ENCODE measurements around the gene MT3. TPM values are rescaled to one million over a fixed set of nuclear protein-coding genes. Genes with fewer than 3 reads are reported as not detected.

The MT3 gene
- polyA plus RNA-seq, 1 experiment, result not detected

DNA sequence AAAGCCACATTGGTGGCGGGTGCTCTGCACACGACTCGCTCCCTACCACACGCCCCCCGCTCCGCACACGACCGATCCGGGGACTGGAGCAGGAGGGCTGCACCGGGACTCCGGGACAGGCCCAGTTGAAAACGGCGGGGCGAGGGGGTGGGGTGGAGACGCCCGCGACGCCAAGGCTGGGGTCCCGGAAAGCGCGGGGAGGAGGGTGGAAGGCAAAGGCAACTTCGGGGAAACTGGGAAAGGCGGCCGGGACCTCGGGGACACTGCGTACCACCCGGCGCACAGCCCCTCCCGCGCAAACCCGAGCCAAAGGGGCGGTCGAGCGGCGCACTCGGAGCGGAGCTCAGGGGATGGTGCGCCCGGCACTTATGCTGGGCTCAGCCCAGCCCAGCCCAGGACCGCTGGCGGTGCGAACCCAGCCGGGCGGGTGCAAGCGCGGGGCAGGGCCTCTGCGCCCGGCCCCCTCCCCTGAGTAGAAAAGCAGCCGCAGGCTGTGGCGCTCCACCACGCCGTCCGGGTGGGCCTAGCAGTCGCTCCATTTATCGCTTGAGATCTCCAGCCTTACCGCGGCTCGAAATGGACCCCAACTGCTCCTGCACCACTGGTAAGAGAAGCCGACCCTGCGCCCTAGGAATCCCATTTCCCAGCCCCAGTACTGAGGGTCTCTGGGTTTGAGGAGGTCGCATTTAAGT is 43.0 kb downstream of the MT3 start, which contains the start of gene MT1M:
Gene MT1M (plus strand): TSS at position 504 of the 692 bp plus-strand sequence. CDS start 73 bp downstream, at position 577.
- DNase-seq (ENCODE audit: low read depth, low spot score), result no peak
- CTCF ChIA-PET, result no interaction called here
- peak within 1 kb of the TSS; percentile 32 for H3K4me3 ChIP-seq (ENCODE audit: low read depth, low read length)

DNA sequence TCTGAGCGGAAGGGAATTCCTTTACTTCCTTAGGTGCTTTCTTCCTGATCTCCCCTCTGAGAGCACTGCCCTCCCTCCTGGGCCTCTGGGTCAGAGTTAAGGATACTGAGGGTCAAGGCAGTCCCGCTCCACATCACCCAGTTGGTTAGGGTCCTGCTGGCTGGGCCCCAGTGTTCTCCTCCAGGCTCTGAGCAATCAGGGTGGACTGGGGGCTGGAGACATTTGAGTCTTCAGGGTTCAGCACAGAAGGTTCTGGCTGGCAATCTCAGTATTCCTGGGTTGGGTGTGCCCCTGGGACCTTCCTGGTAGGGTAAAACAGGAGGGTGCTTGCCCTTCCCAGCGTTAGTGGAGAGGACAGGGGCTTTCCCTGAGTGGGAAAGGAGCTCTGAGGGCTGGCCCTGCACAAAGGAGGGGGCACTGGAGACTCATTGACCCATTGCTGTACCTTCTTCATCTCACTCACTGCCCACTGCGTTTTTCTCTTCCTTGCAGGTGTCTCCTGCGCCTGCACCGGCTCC is 43.6 kb downstream of the MT3 start:
- Histone ChIP-seq H3K27ac (ENCODE audit: low read depth, low read length) (no peak overlapping the region), H3K9me3 (ENCODE audit: control insufficient read depth, insufficient read depth, low read length) (no peaks in the 10 kb centered on the region), H3K27me3 (ENCODE audit: control insufficient read depth, insufficient read depth, low read length) (peaks cover 56% of the 10 kb centered on the region), H3K4me3 (ENCODE audit: low read depth, low read length) (peak overlapping the region; percentile 32; the same call in 1 of the 2 replicates)
- ChIA-PET POLR2A (no interaction called here), CTCF (no interaction called here)
- TF ChIP-seq, protein P1, sequence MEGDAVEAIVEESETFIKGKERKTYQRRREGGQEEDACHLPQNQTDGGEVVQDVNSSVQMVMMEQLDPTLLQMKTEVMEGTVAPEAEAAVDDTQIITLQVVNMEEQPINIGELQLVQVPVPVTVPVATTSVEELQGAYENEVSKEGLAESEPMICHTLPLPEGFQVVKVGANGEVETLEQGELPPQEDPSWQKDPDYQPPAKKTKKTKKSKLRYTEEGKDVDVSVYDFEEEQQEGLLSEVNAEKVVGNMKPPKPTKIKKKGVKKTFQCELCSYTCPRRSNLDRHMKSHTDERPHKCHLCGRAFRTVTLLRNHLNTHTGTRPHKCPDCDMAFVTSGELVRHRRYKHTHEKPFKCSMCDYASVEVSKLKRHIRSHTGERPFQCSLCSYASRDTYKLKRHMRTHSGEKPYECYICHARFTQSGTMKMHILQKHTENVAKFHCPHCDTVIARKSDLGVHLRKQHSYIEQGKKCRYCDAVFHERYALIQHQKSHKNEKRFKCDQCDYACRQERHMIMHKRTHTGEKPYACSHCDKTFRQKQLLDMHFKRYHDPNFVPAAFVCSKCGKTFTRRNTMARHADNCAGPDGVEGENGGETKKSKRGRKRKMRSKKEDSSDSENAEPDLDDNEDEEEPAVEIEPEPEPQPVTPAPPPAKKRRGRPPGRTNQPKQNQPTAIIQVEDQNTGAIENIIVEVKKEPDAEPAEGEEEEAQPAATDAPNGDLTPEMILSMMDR (IDR thresholded peaks at IDR 0.05; ENCODE audit: low read depth, low read length), result no peak
- DNase-seq (ENCODE audit: low read depth, low spot score), result no peak

More for the DNA sequence above, 43.0 kb downstream of the MT3 start, which contains the start of gene MT1M:
- H3K27ac ChIP-seq (ENCODE audit: low read depth, low read length), result no peak within 1 kb of the TSS
- H3K9me3 ChIP-seq (ENCODE audit: control insufficient read depth, insufficient read depth, low read length), result no peaks in the 10 kb centered on the region
- H3K27me3 ChIP-seq (ENCODE audit: control insufficient read depth, insufficient read depth, low read length), result peaks cover 52% of the 10 kb centered on the region
- TF ChIP-seq, protein P1 (IDR thresholded peaks at IDR 0.05; ENCODE audit: low read depth, low read length), result no peak
- POLR2A ChIA-PET, result no interaction called here

DNA sequence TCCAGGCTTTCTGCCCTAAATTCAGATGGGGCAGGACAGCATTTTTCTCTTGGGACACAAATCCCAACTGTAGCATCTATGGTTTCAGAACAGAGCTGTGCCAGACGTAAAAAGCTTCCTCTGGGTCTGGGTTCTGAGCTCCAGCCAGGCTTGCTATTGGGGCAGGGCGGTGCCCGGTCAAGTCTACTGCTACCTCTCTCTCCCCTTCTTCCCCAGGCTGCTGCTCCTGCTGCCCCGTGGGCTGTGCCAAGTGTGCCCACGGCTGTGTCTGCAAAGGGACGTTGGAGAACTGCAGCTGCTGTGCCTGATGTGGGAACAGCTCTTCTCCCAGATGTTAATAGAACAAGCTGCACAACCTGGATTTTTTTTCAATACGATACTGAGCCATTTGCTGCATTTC is 44.2 kb downstream of the MT3 start:
- Histone ChIP-seq H3K4me3 (ENCODE audit: low read depth, low read length) (no peak overlapping the region), H3K27ac (ENCODE audit: low read depth, low read length) (no peak overlapping the region), H3K9me3 (ENCODE audit: control insufficient read depth, insufficient read depth, low read length) (no peaks in the 10 kb centered on the region; the same call in 1 of the 2 replicates), H3K27me3 (ENCODE audit: control insufficient read depth, insufficient read depth, low read length) (peaks cover 62% of the 10 kb centered on the region)
- TF ChIP-seq, protein P1 (IDR thresholded peaks at IDR 0.05; ENCODE audit: low read depth, low read length), result no peak
- CTCF ChIA-PET, result no interaction called here
- POLR2A ChIA-PET, result no interaction called here
- no peak for DNase-seq (ENCODE audit: low read depth, low spot score)

DNA sequence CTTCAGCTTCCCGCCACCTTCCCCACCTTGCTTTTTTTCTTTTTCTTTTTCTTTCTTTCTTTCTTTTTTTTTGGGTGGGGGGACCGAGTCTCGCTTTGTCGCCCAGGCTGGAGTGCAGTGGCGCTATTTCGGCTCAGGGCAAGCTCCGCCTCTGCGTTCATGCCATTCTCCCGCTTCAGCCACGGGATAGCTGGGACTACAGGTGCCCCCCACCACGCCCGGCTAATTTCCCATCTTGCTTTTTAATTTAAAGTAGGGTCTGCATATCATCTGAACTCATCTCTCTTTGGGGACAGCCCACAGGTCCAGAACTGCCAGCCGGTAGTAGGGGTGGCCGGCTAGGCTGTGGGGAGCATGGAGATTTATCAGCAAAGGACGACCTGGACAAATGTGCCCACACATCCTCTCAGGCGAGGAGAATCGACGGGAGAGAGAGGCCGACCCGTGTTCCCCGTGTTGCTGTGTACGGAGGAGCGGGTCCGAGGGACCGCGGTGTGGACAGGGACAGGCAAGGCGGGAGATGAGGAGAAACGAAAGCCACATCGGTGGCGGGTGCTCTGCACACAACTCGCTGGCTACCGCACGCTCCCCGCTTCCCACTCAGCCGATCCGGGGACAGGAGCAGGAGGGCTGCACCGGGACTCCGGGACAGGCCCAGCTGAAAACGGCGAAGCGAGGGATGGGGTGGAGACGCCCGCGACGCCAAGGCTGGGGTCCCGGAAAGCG is 45.5 kb downstream of the MT3 start:
- H3K4me3 ChIP-seq (ENCODE audit: low read depth, low read length), result peak overlapping the region; percentile 38
- POLR2A ChIA-PET, result interaction anchor here (3.3 kb wide), 1 partner anchor 9 kb away, joined by 12 read pairs; the partner anchor contains the start of gene MT1E
- no peaks in the 10 kb centered on the region; the same call in 1 of the 2 replicates for H3K9me3 ChIP-seq (ENCODE audit: control insufficient read depth, insufficient read depth, low read length)
- H3K27ac ChIP-seq (ENCODE audit: low read depth, low read length), result no peak overlapping the region
- DNase-seq (ENCODE audit: low read depth, low spot score), result no peak
- TF ChIP-seq, protein P1 (IDR thresholded peaks at IDR 0.05; ENCODE audit: low read depth, low read length), result no peak
- CTCF ChIA-PET, result no interaction called here
- peaks cover 75% of the 10 kb centered on the region for H3K27me3 ChIP-seq (ENCODE audit: control insufficient read depth, insufficient read depth, low read length)

Measured in AG04450 (cell line).